ENCODE results near the gene NOXRED1. TPM values are rescaled to one million over a fixed set of nuclear protein-coding genes. Genes with fewer than 3 reads are reported as not detected.
"Not testable (repeated sequence)": the region's sequence is repeated elsewhere in the genome, so short reads cannot be mapped to it uniquely, and the experiment has no call there.

Gene NOXRED1
- total RNA-seq, 1 donor from 2014 or later = 0.15 TPM

DNA sequence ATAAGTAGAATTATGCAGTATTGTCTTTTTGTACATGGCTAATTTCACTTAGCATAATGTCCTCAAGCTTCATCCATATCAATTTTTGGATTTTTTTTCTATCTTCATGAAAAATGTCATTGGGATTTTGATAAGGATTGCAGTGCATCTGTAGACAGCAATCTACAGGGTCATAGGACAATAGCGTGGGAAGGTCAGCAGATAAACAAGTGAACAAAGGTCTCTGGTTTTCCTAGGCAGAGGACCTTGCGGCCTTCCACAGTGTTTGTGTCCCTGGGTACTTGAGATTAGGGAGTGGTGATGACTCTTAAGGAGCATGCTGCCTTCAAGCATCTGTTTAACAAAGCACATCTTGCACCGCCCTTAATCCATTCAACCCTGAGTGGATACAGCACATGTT lies 7.2 kb downstream of the NOXRED1 start:
- intact Hi-C loops (cut with micrococcal nuclease); DNase-seq; ATAC-seq: not testable (repeated sequence)

GRCh38 chr14:77415403-77416030 lies 7.8 kb downstream of the NOXRED1 start:
- intact Hi-C loops (cut with micrococcal nuclease); DNase-seq; ATAC-seq: not testable (repeated sequence)

DNA sequence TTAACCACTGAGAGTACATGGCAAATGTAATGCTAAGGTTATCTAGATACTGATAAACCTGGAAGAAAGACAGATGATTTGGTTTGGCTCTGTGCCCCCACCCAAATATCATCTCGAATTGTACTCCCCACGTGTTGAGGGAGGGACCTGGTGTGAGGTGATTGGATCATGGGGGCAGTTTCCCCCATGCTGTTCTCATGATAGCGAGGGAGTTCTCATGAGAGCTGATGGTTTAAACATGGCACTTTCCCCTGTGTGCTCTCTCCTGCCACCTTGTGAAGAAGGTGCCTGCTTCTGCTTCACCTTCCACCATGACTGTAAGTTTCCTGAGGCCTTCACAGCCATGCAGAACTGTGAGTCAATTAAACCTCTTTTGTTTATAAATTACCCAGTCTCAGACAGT lies 14.2 kb downstream of the NOXRED1 start:
- intact Hi-C loops (cut with micrococcal nuclease) = no loop called here
- DNase-seq = no peak
- no peak for ATAC-seq

DNA sequence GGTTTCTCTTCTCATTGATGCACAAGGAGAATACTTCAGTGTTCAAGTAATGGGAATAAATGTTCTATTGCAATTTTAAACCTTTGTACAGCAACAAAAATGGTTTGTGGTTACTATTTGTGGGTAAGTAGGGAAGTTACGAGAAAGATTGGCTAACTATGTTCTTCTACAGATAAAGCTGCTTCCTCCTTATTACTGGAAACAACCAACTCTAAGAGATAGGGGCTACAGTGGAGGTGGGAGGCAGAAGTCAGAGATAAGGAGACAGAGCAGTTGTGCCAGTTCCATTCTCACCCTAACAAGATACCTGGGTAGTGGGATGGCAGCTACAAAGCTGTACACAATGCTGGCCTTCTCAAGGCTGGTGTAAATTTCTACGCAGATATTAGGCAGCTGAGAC lies 16.2 kb downstream of the NOXRED1 start:
- no peak for ATAC-seq
- intact Hi-C loops (cut with micrococcal nuclease) = no loop called here
- DNase-seq = no peak

DNA sequence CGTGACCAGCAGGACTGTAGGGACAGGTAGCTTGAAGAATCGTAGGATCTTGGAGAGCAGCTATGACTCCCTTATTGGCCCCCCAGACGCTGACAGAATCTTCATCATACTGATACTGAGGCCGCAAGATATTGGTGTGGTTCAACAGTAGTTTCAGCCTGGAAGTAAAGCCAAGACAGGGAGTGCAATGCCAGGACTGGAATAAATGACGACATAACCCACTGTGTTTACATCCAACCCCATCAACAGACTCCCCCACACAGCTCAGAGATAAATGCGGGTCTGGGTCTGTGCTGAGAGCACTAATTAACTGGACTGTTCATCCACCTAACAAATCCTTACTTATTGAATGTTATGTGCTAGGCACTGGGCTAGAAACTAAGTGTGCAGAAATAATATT lies 16.6 kb downstream of the NOXRED1 start:
- intact Hi-C loops (cut with micrococcal nuclease) = no loop called here
- DNase-seq = no peak
- ATAC-seq = no peak

DNA sequence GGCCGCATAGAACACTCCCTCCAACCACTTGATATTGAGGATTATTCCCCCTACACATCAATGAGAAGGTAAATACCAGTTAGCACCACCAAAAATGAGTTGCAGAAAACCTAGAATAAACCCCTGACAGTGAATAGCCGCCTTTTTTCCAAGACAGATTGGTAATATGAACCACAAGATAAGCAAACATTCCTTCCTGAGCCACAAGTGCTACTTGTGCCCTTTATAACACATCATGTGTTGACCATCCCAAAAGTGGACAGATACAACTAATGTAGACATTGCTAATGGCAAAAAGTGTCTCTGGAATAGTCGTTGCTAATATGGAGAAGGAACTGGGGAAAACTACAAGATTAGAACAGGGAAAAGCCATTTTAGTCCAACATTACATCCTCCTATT lies 17.2 kb downstream of the NOXRED1 start:
- no peak for ATAC-seq

GRCh38 chr14:77403768-77404167 lies 19.6 kb downstream of the NOXRED1 start:
- DNase-seq (no peak), ATAC-seq (no peak)
- intact Hi-C loops (cut with micrococcal nuclease) = no loop called here

More for the DNA sequence above, 17.2 kb downstream of the NOXRED1 start:
- no peak for DNase-seq
- intact Hi-C loops (cut with micrococcal nuclease) = no loop called here

DNA sequence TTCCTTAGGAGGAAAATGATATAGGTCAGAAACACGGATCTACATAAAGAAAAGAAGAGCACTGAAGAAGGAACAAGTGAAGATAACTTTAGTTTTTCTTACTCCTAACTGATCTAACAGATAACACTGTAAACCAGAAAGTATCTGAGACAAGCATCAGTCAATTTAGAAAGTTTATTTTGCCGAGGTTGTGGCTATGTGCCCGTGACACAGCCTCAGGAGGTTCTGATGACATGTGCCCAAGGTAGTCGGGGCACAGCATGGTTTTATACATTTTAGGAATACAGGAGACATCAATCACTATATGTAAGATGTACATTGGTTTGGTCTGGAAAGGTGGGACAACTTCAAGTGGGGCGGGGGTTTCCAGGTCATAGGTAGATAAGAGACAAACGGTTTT lies 23.1 kb downstream of the NOXRED1 start:
- ATAC-seq (no peak), DNase-seq (no peak)
- intact Hi-C loops (cut with micrococcal nuclease) = no loop called here

DNA sequence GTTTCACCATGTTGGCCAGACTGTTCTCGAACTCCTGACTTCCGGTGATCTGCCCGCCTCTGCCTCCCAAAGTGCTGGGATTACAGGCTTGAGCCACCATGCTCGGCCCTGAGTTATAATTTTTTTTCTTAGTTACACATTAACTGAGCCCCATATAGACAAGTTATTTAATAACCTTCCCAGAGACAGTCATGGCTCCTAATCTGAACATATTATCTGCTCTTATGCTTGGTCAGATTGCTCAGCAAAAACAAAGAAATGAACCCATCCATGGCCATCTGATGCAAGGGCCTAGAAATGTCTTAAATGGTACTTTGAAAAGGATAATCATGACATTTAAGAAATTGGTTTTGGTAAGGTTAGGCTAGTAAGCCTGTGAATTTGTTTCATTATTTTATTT lies 33.1 kb downstream of the NOXRED1 start:
- ATAC-seq (no peak), DNase-seq (no peak)
- intact Hi-C loops (cut with micrococcal nuclease) = no loop called here

DNA sequence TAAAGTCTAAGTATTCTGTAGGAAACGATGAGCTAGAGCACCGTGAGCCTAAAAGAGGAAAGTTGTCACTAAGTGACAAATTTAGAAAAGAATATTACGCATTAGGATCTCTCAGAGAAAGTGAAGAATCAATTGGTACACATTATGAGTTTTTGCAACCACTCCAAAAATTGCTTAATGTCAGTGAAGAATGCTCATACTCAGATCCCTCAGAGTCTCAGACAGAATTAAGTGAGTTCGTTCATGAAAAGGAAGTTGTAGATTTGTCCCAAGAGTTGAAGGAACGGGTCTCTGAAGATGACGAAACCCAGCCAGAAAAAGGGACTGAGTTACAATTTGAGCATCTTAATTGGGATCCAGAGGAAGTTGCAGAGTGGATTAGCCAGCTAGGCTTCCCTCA lies 44.6 kb downstream of the NOXRED1 start:
- intact Hi-C loops (cut with micrococcal nuclease) = no loop called here
- DNase-seq = no peak
- no peak for ATAC-seq

DNA sequence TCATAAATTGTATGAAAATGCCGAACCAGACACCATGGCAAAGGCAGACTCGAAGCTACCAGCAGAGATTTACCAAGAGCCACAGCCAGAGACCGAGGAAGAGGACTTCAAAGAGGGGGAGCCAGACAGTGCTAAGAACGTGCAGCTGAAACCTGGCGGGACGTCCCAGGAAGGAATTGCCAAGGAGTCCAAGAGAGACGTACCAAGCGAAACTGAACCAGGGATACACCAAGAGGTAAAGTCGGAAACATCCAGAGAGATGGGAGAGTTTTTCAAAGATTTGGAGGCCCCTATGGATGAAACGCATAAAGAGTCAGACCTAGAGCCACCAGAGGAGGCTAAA lies 45.9 kb downstream of the NOXRED1 start:
- DNase-seq = no peak
- peak; percentile 10 for ATAC-seq
- intact Hi-C loops (cut with micrococcal nuclease) = no loop called here

DNA sequence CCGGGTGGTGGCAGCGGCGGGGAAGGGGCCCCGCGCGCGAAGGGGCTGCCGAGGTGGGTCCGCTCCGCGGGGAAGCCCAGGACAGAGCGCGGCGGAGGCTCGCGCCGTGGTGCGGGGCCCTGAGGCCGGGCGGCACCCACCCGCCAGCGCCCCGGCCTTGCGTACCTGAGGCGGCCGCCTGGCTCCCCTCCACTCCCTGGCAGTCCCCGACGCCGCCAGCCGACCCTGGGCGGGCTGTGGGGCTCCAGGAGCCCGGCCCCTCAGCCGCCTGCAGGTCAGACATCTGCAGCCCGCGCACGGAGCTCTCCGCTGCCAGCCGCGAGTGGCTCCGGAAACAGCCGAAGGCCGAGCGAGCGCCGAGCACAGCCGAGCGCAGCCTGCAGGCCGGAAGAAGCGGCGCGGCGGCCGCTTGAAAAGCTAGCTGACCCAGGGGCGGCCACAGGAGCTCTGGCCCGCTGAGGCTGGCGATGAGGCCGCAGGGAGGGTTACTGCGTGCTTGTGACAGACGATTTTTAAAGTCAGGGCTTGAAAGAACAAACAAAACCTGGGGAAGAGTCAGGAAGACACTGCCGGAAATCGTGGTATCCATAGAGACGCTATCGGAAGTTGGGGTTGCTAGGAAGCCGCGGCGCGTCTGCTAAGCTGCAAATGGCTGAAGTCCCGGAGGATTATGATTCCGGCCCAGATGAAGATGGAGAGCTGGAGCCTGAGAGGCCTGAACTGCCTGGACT lies 46.4 kb downstream of the NOXRED1 start, which contains the start of the genes SAMD15 and TMED8:
Gene SAMD15 (plus strand): TSS at position 609 of the 731 bp plus-strand sequence. CDS start 40 bp downstream, at position 649.
Gene TMED8 (minus strand): TSS at position 324 of the 731 bp plus-strand sequence. CDS start 41 bp downstream, at position 283.
- DNase-seq = peak; percentile 94
- peak; percentile 99 for ATAC-seq
- intact Hi-C loops (cut with micrococcal nuclease) = no loop called here

DNA sequence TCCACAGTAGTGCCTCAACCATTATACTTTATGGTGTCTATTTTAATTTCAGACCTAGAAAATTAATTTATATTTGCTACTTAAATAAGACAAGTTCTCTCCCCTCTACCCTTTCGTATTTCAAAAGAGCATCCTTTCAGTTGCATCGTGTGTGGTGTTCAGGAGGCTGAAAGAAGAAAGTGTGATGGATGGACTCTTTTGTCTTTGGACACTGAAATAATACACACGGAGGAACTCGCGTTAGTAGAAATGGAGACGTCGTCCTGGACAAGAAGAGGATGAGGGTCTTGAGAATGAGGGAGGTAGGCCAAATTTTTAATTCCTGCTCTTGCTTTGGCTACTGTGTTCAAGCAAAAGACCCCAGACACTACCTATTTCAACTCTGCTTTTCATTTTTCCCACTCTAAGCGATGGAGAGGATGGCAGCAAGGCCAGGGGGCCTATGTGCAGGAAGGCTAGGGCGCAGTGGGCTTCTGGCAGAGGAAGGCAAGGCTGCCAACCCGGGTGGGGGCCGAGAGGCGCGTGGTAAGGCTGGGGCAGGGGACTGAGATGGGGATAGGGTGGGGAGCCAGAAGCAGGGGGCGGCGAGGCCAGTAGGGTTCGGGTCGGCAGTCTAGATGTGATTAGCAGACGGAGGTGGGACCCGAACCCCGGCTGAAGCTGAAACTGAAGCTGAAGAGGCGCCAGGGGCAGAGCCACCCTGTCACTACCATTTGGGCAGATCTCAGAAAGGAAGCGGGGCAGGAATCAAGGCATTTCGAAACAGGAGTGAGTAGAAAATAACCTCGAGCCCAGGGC lies 47.2 kb downstream of the NOXRED1 start:
- peak; percentile 44 for DNase-seq
- intact Hi-C loops (cut with micrococcal nuclease) = no loop called here
- ATAC-seq = peak; percentile 5

GRCh38 chr14:77375164-77375950 lies 48.0 kb downstream of the NOXRED1 start:
- ATAC-seq = no peak

GRCh38 chr14:77372304-77372841 lies 51.0 kb downstream of the NOXRED1 start:
- ATAC-seq (no peak), DNase-seq (no peak)
- intact Hi-C loops (cut with micrococcal nuclease) = no loop called here

More at GRCh38 chr14:77375164-77375950, 48.0 kb downstream of the NOXRED1 start:
- DNase-seq = no peak
- intact Hi-C loops (cut with micrococcal nuclease) = no loop called here

- intact Hi-C loops (cut with micrococcal nuclease) = no loop called here
- ATAC-seq (no peak), DNase-seq (no peak)
Measured at GRCh38 chr14:77369285-77369684, 54.0 kb downstream of the NOXRED1 start.

- intact Hi-C loops (cut with micrococcal nuclease) = no loop called here
- DNase-seq (no peak), ATAC-seq (no peak)
Measured at GRCh38 chr14:77364146-77364545, 59.2 kb downstream of the NOXRED1 start.

GRCh38 chr14:77359626-77360025 lies 63.7 kb downstream of the NOXRED1 start:
- intact Hi-C loops (cut with micrococcal nuclease) = no loop called here
- ATAC-seq (no peak), DNase-seq (no peak)

DNA sequence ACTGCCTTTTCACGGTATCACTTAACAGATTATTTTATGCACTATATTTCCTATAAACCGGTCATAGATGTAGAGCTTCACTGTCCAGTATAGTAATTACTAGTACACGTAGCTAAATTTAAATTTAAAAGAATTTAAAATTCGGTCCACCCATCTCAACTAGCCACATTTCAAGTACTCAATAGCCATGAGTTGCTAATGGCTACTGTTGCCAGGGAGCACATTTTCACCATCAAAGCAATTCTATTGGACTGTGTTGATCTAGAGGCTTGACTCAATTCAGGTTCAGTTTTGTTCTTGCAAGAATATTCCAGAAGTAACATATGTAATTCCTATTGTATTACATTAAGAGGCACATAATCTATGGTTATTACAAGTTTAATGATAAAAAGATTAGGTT lies 66.4 kb downstream of the NOXRED1 start:
- intact Hi-C loops (cut with micrococcal nuclease) = no loop called here
- ATAC-seq (no peak), DNase-seq (no peak)
